RWPE1 (cell line): Measurements from ENCODE around the gene DLX4.

Experiments used
- CTCF ChIA-PET: fragments of 350-600 bp; sonication (Branson Sonifier 250); formaldehyde crosslinking; extraction: SDS; loops from one replicate; lab custom pipeline; 2021; lab: Yijun Ruan, JAX
- POLR2A ChIA-PET: fragments of 400-600 bp; formaldehyde crosslinking; extraction: SDS; loops from one replicate; lab custom pipeline; 2020; ENCODE audit warnings: antibody characterized with exemption; ENCODE audit not compliant: low non-redundant PET; lab: Yijun Ruan, JAX
- DNase-seq: peaks from one replicate; pipeline ENCODE4 v3.0.0; 2012; ENCODE audit warnings: low spot score
- H3K27ac ChIP-seq: fragments of 450-650 bp; 2 replicates; pipeline ENCODE4 v1.5.1; 2017
- TF ChIP-seq, protein P1 (sequence below): fragments of 450-650 bp; conservative IDR thresholded peaks from 2 replicates; pipeline ENCODE4 v1.5.1; 2017; ENCODE audit warnings: low read depth, mild to moderate bottlenecking

DLX4 gene

DNA sequence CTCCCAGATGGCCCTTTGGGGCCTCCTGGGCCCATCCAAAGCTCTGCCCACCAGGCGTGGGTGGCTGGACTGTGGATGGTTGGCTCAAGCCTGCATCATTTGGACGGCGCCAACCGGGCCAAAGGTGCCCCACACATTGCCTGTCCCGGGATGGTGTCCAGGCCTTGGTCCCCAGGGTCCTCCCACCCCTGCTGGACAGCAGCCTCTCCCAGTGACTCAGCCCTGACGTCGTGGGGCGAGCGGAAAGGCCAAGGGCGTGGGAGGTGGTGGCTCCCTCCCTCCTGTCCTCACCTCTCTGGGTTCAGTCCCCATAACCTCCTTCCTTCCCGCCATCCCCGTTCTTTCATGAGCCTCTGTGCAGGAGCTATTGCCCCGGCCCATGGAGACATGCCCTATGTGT, 42.1 kb upstream of the DLX4 start:
- no peak for DNase-seq
- ChIA-PET CTCF (interaction anchor here (0.7 to 2.0 kb wide), 3 partner anchors 18 to 67 kb away, joined by 3 to 10 read pairs (median 3); no protein-coding TSS in a partner anchor), POLR2A (no interaction called here)
- H3K27ac ChIP-seq, result no peak overlapping the region
- TF ChIP-seq, protein P1, sequence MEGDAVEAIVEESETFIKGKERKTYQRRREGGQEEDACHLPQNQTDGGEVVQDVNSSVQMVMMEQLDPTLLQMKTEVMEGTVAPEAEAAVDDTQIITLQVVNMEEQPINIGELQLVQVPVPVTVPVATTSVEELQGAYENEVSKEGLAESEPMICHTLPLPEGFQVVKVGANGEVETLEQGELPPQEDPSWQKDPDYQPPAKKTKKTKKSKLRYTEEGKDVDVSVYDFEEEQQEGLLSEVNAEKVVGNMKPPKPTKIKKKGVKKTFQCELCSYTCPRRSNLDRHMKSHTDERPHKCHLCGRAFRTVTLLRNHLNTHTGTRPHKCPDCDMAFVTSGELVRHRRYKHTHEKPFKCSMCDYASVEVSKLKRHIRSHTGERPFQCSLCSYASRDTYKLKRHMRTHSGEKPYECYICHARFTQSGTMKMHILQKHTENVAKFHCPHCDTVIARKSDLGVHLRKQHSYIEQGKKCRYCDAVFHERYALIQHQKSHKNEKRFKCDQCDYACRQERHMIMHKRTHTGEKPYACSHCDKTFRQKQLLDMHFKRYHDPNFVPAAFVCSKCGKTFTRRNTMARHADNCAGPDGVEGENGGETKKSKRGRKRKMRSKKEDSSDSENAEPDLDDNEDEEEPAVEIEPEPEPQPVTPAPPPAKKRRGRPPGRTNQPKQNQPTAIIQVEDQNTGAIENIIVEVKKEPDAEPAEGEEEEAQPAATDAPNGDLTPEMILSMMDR, result no peak

DNA sequence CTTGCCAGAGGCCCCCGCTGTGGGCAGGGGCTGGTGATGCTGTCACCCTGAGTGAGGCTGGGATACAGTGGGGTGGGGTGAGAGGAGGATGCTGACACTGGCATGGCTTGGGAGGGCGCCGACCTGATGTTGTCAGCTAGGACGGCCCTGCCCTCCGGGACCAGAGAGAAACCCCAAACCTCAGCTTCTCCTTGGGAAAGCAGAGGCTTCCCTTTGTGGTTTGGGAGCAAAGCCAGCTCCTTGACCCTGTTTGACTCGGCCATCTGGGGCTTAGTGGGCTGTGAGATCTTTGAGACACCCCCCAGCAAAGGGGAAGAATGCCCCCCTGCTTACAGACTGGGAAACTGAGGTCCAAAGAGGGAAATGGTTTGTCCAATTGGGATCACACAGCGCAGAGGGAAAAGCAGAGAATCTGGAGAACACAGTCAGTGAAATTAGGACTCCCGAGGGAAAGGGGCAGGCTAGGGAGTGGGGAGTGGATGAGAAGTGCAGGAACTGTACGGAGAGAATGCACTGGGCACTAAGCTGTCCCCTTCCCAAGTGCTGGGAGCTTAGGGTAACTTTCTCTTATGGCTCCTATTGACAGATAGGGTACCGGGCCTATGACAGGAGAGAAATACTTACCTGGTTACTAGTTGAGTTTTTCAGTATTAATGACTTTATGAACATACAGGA, 40.7 kb upstream of the DLX4 start:
- ChIA-PET CTCF (interaction anchor here (0.6 to 2.0 kb wide), 2 partner anchors 24 to 66 kb away, joined by 5 to 10 read pairs; no protein-coding TSS in a partner anchor), POLR2A (no interaction called here)
- no peak for DNase-seq
- TF ChIP-seq, protein P1, result no peak
- H3K27ac ChIP-seq, result no peak overlapping the region

DNA sequence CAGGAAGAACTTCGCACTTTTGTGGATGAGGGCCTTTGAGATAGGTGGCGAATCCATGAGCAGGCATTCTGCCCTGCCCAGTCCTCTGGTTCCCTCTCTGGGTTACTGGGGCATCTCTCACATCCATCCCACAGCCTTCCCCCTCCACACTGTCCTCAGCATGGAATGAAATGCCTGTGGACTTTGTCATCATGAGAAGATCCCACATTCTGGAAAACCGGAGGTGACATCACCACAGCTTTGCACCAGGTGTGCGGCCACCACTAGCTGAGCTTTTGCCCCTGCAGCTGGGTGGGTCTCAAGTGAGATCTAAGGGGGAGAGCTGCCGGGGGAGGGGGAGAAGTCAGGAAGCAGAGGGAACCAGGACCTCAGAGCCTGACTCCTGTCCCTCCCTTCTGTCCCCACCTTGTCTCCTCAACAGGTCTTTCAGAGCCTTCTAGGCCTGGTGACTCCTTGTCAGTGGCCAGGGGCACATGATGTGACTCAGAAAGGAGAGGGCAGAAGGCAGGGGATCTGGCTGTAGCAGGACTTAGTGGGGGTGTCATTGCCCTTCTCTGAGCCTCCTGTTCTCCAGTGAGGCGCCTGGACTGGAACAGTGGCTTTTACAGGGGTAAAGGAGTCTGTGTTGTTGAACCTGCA, 40.0 kb upstream of the DLX4 start:
- POLR2A ChIA-PET, result no interaction called here
- peak; percentile 47 for DNase-seq
- TF ChIP-seq, protein P1, result no peak
- no peak overlapping the region for H3K27ac ChIP-seq
- CTCF ChIA-PET, result no interaction called here

DNA sequence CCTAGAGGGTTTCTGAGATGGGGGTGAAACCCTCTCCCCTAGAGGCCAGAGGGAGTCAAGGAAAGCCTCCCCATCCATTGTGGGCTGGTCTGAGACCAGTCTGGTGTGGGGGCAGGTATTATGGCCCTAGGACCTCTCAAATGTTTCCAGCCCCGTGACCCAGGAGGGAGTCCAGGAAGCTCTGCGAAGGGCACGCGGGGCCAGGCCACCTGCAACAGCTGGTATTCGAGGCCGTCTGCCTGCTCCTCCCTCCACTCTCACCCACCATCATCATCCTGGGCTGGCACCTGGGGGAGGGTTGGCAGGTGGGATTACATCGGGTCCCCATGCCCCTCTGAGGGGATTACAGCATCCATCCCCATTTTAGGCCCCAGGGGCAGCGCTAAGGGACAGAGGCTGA, 38.1 kb upstream of the DLX4 start:
- CTCF ChIA-PET, result interaction anchor here (0.7 kb wide), 1 partner anchor 79 kb away, joined by 6 read pairs; no protein-coding TSS in a partner anchor
- H3K27ac ChIP-seq, result no peak overlapping the region
- no peak for DNase-seq
- TF ChIP-seq, protein P1, result no peak
- POLR2A ChIA-PET, result no interaction called here

DNA sequence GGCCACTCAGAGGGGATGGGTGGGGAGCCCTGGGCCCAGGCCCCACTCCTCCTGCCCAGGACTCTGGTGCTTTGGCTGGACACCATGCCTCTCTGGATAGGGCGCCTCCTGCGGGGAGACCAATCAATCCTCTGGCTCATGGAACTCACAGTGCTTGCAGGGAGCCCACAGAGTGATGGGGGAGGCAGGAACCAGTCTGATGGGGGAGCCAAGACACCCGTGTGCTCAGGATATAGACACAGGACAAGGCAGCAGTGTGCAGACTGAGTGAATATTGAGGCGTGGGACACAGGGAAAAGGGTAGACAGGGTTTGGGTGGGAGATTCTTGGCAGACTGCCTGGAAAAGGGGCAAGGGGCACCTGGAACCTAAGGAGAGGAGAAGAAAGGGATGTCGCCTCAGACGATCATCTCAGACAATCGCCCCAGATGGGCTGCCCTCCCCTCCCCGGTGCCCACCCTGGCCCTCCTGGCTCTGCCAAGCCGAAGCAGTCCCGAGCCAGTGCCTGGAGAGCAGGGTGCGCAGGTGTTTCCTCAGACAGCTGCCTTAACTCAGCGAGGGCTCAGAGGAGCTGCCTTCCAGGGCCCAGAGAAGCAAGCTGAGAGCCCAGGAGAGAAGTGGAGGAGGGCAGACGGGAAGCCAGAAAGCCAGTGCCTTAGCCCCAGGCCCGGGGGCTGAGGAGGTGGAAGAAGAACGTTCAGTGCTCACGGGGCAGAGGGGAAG, 37.4 kb upstream of the DLX4 start:
- TF ChIP-seq, protein P1, result no peak
- DNase-seq, result no peak
- POLR2A ChIA-PET, result no interaction called here
- no peak overlapping the region for H3K27ac ChIP-seq
- CTCF ChIA-PET, result interaction anchor here (0.9 kb wide), 1 partner anchor 21 kb away, joined by 3 read pairs; no protein-coding TSS in a partner anchor

DNA sequence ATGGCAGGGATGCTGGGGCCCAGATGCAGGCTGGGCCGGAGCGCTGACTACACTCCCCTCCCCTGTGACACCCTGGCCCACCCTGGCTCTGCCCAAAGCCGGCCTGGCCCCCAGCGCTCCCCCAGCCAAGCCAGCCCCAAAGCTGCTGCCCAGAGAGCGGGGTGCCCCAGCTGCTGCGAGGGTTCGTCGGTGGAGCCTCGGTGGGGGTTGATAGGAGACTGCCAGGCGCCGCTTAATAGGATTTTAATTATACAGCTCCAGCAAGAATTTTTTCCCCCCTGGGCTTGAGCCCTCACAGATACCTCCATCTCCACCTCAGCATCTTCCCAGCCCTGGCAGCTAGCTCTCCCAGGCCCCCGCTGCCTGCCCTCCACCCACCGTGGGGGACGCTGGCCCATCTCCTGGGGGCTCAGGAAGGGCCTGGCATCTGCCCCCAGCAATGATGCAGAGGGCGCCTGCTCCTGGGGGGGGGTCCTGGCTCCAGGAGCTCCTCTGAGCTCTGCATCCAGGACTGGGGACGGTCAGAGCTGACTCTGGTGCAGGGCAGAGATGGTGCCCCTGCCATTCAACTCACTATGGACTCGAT, 36.8 kb upstream of the DLX4 start:
- POLR2A ChIA-PET, result no interaction called here
- CTCF ChIA-PET, result interaction anchor here (0.6 to 0.9 kb wide), 3 partner anchors 21 to 52 kb away, joined by 3 read pairs; no protein-coding TSS in a partner anchor
- TF ChIP-seq, protein P1, result no peak
- DNase-seq, result no peak
- H3K27ac ChIP-seq, result no peak overlapping the region
